WI38 (cell line): ENCODE measurements around the gene ADPGK.

Experiments
- H3K4me3 ChIP-seq: 2 replicates; pipeline ENCODE4 v1.5.1; 2011; ENCODE audit warnings: low read depth, mild to moderate bottlenecking, control low read depth, low read length
- TF ChIP-seq, protein P1 (sequence below): IDR thresholded peaks from 2 replicates; pipeline ENCODE4 v1.5.1; 2012; ENCODE audit warnings: low read depth, mild to moderate bottlenecking, control low read depth, low read length

Gene ADPGK

DNA sequence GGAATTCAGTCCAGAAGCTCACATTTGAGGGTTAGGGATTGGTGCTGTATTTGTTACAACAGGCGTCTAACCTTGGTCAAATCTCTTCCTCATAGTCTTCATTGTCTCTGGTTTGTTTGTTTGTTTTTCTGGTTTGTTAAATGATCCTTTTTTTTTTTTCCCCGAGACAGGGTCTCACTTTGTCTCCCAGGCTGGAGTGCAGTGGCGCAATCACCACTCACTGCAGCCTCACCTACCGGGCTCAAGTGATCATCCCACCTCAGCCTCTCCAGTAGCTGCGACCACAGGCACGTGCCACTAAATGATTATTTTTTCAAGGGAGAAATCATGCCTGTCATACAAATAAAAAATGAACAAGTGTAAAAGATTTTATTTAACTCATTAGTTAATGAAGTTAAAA lies 14.3 kb upstream of the ADPGK start:
- no peak overlapping the region for H3K4me3 ChIP-seq
- TF ChIP-seq, protein P1, sequence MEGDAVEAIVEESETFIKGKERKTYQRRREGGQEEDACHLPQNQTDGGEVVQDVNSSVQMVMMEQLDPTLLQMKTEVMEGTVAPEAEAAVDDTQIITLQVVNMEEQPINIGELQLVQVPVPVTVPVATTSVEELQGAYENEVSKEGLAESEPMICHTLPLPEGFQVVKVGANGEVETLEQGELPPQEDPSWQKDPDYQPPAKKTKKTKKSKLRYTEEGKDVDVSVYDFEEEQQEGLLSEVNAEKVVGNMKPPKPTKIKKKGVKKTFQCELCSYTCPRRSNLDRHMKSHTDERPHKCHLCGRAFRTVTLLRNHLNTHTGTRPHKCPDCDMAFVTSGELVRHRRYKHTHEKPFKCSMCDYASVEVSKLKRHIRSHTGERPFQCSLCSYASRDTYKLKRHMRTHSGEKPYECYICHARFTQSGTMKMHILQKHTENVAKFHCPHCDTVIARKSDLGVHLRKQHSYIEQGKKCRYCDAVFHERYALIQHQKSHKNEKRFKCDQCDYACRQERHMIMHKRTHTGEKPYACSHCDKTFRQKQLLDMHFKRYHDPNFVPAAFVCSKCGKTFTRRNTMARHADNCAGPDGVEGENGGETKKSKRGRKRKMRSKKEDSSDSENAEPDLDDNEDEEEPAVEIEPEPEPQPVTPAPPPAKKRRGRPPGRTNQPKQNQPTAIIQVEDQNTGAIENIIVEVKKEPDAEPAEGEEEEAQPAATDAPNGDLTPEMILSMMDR = no peak

DNA sequence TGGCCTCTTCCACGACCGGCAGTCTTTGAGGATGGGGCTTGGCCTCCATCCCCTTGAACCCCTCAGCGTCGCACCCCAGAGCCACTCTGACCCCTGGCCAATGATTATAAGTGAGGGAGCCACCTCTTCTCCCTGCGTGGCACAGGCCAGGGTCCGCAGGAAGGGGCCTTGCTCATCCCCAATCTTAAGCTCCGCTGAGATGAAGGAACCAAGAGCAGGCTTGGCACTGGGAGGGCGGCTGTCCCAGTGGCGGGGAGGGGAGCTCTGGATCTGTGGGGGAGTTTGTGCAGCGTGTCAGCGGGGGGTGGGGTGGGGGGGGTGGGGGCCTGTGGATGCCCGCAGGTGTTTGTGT lies 13.8 kb upstream of the ADPGK start:
- H3K4me3 ChIP-seq = peak overlapping the region; percentile 58
- TF ChIP-seq, protein P1 = no peak

DNA sequence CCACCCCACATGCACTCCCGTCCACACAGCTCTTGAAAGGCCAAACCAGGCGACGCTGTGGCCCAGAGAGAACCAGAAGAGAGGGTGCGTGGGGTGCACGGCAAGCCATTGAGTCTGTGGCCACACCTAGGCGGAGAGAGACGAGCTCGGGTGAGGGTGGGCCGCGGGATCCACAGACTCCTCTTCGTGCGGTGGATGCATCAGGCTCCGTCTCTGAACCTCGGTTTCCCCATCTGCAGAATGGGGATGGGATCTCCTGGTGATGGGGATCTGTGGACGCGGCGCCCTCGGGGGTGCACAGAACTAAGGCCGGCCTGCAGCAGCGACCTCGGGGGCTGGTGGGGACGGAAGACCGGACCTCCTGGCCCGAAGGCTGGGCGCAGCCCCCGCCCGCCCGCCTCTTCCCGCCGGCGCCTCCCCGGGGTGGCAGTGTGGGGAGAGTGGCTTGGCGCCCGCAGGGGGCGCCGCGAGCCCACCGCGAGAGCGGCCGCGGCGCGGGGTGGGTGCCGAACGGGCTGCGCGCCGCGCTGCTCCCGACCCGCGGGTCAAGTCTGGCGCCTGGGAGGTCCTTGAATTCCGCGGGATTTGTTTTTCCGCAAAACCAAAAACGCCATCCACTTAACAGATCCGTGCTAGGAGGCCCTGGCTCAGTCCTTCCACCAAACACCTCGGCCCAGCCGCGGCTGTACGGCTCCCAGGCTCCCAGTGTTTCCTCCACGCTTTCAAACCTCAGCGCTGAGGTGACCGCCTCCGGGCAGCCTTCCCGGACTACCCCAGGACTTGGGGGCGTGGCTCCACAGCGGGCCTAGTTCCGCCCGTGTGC lies 13.2 kb upstream of the ADPGK start:
- TF ChIP-seq, protein P1 = peak; percentile 30
- H3K4me3 ChIP-seq = peak overlapping the region; percentile 58

DNA sequence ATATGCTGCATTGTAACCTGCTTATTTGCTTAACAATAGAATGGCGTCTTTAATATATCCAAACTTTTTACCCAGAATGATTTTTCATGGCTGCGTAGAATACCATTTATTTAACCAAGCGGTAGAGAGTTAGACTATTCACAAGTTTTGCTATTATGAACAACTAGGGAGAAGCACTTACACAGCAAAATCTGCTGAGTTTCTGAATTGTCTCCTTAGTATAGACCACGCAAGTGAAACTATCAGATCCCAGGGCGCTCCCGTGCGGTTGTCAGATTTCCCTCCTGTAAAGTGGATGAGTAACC lies 12.6 kb upstream of the ADPGK start:
- TF ChIP-seq, protein P1 = no peak
- no peak overlapping the region for H3K4me3 ChIP-seq

DNA sequence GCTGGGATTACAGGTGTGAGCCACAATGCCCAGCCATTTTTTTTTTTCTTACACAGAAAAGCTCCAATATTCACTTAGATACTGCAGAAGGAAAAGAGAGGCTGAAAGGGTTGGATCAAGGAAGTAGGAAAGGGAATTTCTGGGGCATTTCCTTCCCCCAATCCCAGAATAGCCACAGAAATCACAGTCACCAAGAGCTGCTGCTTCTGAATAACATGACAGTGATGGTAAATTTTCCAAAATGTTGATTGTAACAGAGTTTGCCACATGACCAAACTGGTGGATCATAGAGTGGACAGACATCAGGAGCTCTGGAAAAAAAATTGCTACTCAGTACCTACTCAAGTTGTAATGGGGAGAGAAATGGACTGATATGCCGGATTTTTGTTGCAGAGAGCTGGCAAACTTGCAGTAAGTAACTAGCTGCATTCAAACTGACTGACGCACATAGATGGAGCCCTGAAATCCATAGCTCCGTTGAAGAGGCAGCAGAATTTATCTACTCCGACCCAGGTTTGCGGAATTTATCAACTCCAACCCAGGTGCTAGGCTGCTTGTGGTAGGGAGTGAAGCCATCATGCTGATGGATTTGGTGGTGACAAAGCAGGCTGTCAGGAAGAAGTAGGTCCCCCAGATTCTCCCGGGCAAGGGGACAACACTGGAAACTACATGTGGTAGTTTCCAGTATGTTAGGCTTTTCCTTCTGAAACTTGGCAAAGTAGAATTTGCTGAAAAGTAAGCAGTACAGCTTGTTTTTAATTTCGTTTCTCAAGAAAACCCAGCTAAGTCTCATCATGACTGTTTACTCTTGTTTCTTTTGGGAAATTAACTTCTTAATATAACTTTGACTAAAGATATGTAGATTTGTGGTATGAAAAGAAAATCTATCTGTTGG lies 10.5 kb upstream of the ADPGK start:
- no peak overlapping the region for H3K4me3 ChIP-seq
- TF ChIP-seq, protein P1 = no peak

DNA sequence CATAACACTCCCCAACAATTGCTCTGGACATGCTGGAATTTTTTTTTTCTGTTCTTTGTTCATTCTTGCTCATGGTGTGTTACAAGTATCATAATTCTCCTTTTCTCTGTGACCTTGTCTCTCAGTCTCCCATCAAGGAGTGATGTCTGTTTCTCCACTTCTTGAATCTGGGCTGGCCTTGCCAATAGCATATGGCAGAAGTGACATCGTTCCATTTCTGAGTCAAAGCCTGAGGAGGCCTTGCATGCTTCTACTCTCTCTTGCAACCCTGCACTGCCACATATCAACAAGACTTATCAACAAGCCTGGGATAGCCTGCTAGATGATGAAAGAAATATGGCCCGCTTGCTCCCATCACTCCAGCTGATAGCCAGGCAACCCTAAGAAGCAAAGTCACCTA lies 8.9 kb upstream of the ADPGK start:
- TF ChIP-seq, protein P1 = no peak
- no peak overlapping the region for H3K4me3 ChIP-seq
